Activated CD4-positive, CD25-positive, alpha-beta regulatory T cell treated with anti-CD3 and anti-CD28 coated beads, Interleukin-2, amount 50 U/mL, for 72 hours (primary cell): ENCODE data around the gene OR51E1.

Experiments used
- DNase-seq: peaks from one replicate; pipeline ENCODE4 v3.0.0; 2021

OR51E1 gene

GRCh38 chr11:4643682-4644081 is at the start of gene OR51E1:
TSS of gene OR51E1 (plus strand) at chr11:4643982. CDS start at chr11:4652527, 8,545 bp downstream.
- no peak for DNase-seq

GRCh38 chr11:4605057-4605456 is 38.7 kb upstream of the OR51E1 start:
- no peak for DNase-seq

GRCh38 chr11:4606231-4607015 is 37.4 kb upstream of the OR51E1 start:
- no peak for DNase-seq

GRCh38 chr11:4607096-4607495 is 36.7 kb upstream of the OR51E1 start:
- no peak for DNase-seq

GRCh38 chr11:4607781-4608666 is 35.8 kb upstream of the OR51E1 start, which contains the start of gene TRIM68:
TSS of gene TRIM68 (minus strand) at chr11:4608231. CDS start at chr11:4605504, 2,727 bp downstream.
- DNase-seq, result peak; percentile 93

- no peak for DNase-seq
Measured at GRCh38 chr11:4610258-4610935, 33.4 kb upstream of the OR51E1 start.

- no peak for DNase-seq
Measured at GRCh38 chr11:4611986-4612385, 31.8 kb upstream of the OR51E1 start.

GRCh38 chr11:4615856-4616444 is 27.8 kb upstream of the OR51E1 start:
- DNase-seq, result no peak

GRCh38 chr11:4619514-4619913 is 24.3 kb upstream of the OR51E1 start:
- DNase-seq, result no peak

GRCh38 chr11:4626207-4627099 is 17.3 kb upstream of the OR51E1 start:
- DNase-seq, result peak; percentile 41

- DNase-seq, result no peak
Measured at GRCh38 chr11:4636136-4636535, 7.6 kb upstream of the OR51E1 start.

- peak; percentile 72 for DNase-seq
Measured at GRCh38 chr11:4636962-4637661, 6.7 kb upstream of the OR51E1 start, which contains the start of gene OR51D1. TSS of gene OR51D1 (plus strand) at chr11:4637477. CDS start at chr11:4639791, 2,314 bp downstream.

- no peak for DNase-seq
Measured at GRCh38 chr11:4637662-4638047, 6.1 kb upstream of the OR51E1 start.

GRCh38 chr11:4639931-4640330 is 3.9 kb upstream of the OR51E1 start:
- no peak for DNase-seq

- no peak for DNase-seq
Measured at GRCh38 chr11:4641501-4641900, 2.3 kb upstream of the OR51E1 start.

- DNase-seq, result no peak
Measured at GRCh38 chr11:4642043-4642442, 1.7 kb upstream of the OR51E1 start.

GRCh38 chr11:4643076-4643475 is 706 bp upstream of the OR51E1 start:
- DNase-seq, result no peak

GRCh38 chr11:4644233-4644632 is 451 bp downstream of the OR51E1 start:
- DNase-seq, result no peak

GRCh38 chr11:4645974-4646373 is 2.2 kb downstream of the OR51E1 start:
- DNase-seq, result no peak

GRCh38 chr11:4647766-4648165 is 4.0 kb downstream of the OR51E1 start:
- no peak for DNase-seq
